H9 (cell line): Measurements from ENCODE around the gene CTCF. TPM values are rescaled to one million over a fixed set of nuclear protein-coding genes. Genes with fewer than 3 reads are reported as not detected.

Experiments used
- DNase-seq: peaks from one replicate; pipeline ENCODE4 v3.0.0-alpha.2; 2017
- H2AFZ ChIP-seq: one replicate; pipeline ENCODE4 v1.6.1; 2013; ENCODE audit warnings: mild to moderate bottlenecking, low read length, control low read depth, moderate library complexity
- H2AK5ac ChIP-seq: 2 replicates; pipeline ENCODE4 v1.6.1; 2013; ENCODE audit warnings: low read length, control low read depth, mixed read lengths; ENCODE audit not compliant: insufficient read length
- H2BK120ac ChIP-seq: one replicate; pipeline ENCODE4 v1.6.1; 2013; ENCODE audit warnings: low read depth, mild to moderate bottlenecking, low read length, control low read depth, inconsistent platforms; ENCODE audit not compliant: poor library complexity, severe bottlenecking
- H2BK12ac ChIP-seq: 2 replicates; pipeline ENCODE4 v1.6.1; 2013; ENCODE audit warnings: low read length, control low read depth, mixed read lengths, low read depth; ENCODE audit not compliant: insufficient read length
- H2BK15ac ChIP-seq: 2 replicates; pipeline ENCODE4 v1.6.1; 2013; ENCODE audit warnings: low read depth, low read length, control low read depth
- H2BK20ac ChIP-seq: one replicate; pipeline ENCODE4 v1.6.1; 2013; ENCODE audit warnings: low read depth, mild to moderate bottlenecking, low read length, control low read depth, inconsistent platforms; ENCODE audit not compliant: poor library complexity, severe bottlenecking
- H2BK5ac ChIP-seq: 2 replicates; pipeline ENCODE4 v1.6.1; 2013; ENCODE audit warnings: low read length, control low read depth, mixed read lengths; ENCODE audit not compliant: insufficient read length
- H3K14ac ChIP-seq: 2 replicates; pipeline ENCODE4 v1.6.1; 2013; ENCODE audit warnings: low read length, control low read depth; ENCODE audit not compliant: insufficient read depth
- H3K18ac ChIP-seq: 2 replicates; pipeline ENCODE4 v1.6.1; 2013; ENCODE audit warnings: low read depth, mild to moderate bottlenecking, mixed read lengths, low read length, control low read depth; ENCODE audit not compliant: insufficient read length
- H3K23ac ChIP-seq: 2 replicates; pipeline ENCODE4 v1.6.1; 2013; ENCODE audit warnings: low read length, control low read depth, mixed read lengths, low read depth; ENCODE audit not compliant: insufficient read length
- H3K23me2 ChIP-seq: 2 replicates; pipeline ENCODE4 v1.6.1; 2013; ENCODE audit warnings: low read depth, mild to moderate bottlenecking, mixed read lengths, low read length, control low read depth; ENCODE audit not compliant: insufficient read length, poor library complexity, severe bottlenecking
- H3K27ac ChIP-seq: 2 replicates; pipeline ENCODE4 v1.5.1; 2013; ENCODE audit warnings: low read length, control low read depth, mixed read lengths, low read depth; ENCODE audit not compliant: insufficient read length
- H3K27me3 ChIP-seq: 2 replicates; pipeline ENCODE4 v1.6.1; 2013; ENCODE audit warnings: low read length, control low read depth, inconsistent platforms; ENCODE audit not compliant: insufficient read depth
- H3K4ac ChIP-seq: 2 replicates; pipeline ENCODE4 v1.6.1; 2013; ENCODE audit warnings: low read depth, mild to moderate bottlenecking, control low read depth, inconsistent platforms, low read length, moderate library complexity
- H3K4me1 ChIP-seq: 2 replicates; pipeline ENCODE4 v1.6.1; 2013; ENCODE audit warnings: low read length, control low read depth, inconsistent platforms; ENCODE audit not compliant: insufficient read depth
- H3K4me2 ChIP-seq: 2 replicates; pipeline ENCODE4 v1.6.1; 2013; ENCODE audit warnings: low read length, control low read depth, mixed read lengths; ENCODE audit not compliant: insufficient read length, insufficient read depth
- H3K56ac ChIP-seq: 2 replicates; pipeline ENCODE4 v1.6.1; 2013; ENCODE audit warnings: low read depth, mild to moderate bottlenecking, mixed read lengths, low read length, control low read depth; ENCODE audit not compliant: insufficient read length
- H3K79me1 ChIP-seq: 2 replicates; pipeline ENCODE4 v1.6.1; 2013; ENCODE audit warnings: low read depth, mild to moderate bottlenecking, moderate library complexity, low read length, control low read depth, inconsistent platforms; ENCODE audit not compliant: insufficient read depth, poor library complexity, severe bottlenecking
- H3K79me2 ChIP-seq: 2 replicates; pipeline ENCODE4 v1.6.1; 2013; ENCODE audit warnings: low read length, control low read depth, inconsistent platforms; ENCODE audit not compliant: insufficient read depth
- H3K9ac ChIP-seq: 2 replicates; pipeline ENCODE4 v1.6.1; 2013; ENCODE audit warnings: low read length, control low read depth, mixed read lengths; ENCODE audit not compliant: insufficient read length; ENCODE audit errors: extremely low read depth
- H3K9me3 ChIP-seq: one replicate; pipeline ENCODE4 v1.6.1; 2013; ENCODE audit warnings: low read depth, low read length, inconsistent platforms; ENCODE audit not compliant: control insufficient read depth
- H3T11ph ChIP-seq: one replicate; pipeline ENCODE4 v1.6.1; 2013; ENCODE audit warnings: mild to moderate bottlenecking, low read length, control low read depth, inconsistent platforms
- H4K20me1 ChIP-seq: one replicate; pipeline ENCODE4 v1.6.1; 2013; ENCODE audit not compliant: control insufficient read depth, insufficient read length, insufficient read depth
- H4K5ac ChIP-seq: 2 replicates; pipeline ENCODE4 v1.6.1; 2013; ENCODE audit warnings: low read depth, mild to moderate bottlenecking, mixed read lengths, low read length, control low read depth; ENCODE audit not compliant: insufficient read length
- H4K8ac ChIP-seq: replicated peaks from 2 replicates; pipeline ENCODE4 v1.6.1; 2013; ENCODE audit warnings: low read length, control low read depth, mixed read lengths, low read depth; ENCODE audit not compliant: insufficient read length
- H4K91ac ChIP-seq: 2 replicates; pipeline ENCODE4 v1.6.1; 2013; ENCODE audit warnings: low read depth, mild to moderate bottlenecking, moderate library complexity, mixed read lengths, low read length, control low read depth; ENCODE audit not compliant: insufficient read length
- H3K27ac Mint-ChIP-seq, 3 experiments: 2 replicates in 2 of 3; 3 replicates in 1 of 3; pipeline ENCODE4 v1.8.0; 2020 to 2021; ENCODE audit warnings: mixed read lengths in 3 of 3, mild to moderate bottlenecking in 1 of 3, moderate library complexity in 1 of 3
- H3K27me3 Mint-ChIP-seq: 2 replicates; pipeline ENCODE4 v1.8.0; 2021; ENCODE audit warnings: low read depth, mild to moderate bottlenecking, moderate library complexity, mixed read lengths
- H3K36me3 Mint-ChIP-seq, 3 experiments: 2 replicates in 2 of 3; 3 replicates in 1 of 3; pipeline ENCODE4 v1.8.0; 2020 to 2021; ENCODE audit warnings: low read depth in 3 of 3, mixed read lengths in 3 of 3; ENCODE audit not compliant: insufficient read depth in 1 of 3
- H3K4me1 Mint-ChIP-seq, 2 experiments: 2 replicates each; pipeline ENCODE4 v1.8.0; 2020; ENCODE audit warnings: mixed read lengths in 2 of 2
- H3K4me3 Mint-ChIP-seq, 2 experiments: 2 replicates in 1 of 2; 3 replicates in 1 of 2; pipeline ENCODE4 v1.8.0; 2020 to 2021; ENCODE audit warnings: mild to moderate bottlenecking in 2 of 2, mixed read lengths in 2 of 2, moderate library complexity in 1 of 2
- H3K9me3 Mint-ChIP-seq, 2 experiments: 2 replicates in 1 of 2; 3 replicates in 1 of 2; pipeline ENCODE4 v1.8.0; 2020; ENCODE audit warnings: mild to moderate bottlenecking in 2 of 2, mixed read lengths in 2 of 2, moderate library complexity in 1 of 2
- CTCF ChIP-seq: fragments of 200-600 bp; sonication (generic); conservative IDR thresholded peaks from 3 replicates; pipeline ENCODE4 v1.8.0; 2021; ENCODE audit warnings: antibody characterized with exemption, mild to moderate bottlenecking
- WGBS: extraction: QIAGEN DNeasy Blood & Tissue Kit; methylation state at CpG from one replicate; pipeline ENCODE4 v1.1.7; 2013; ENCODE audit warnings: missing lambda C conversion rate, low lambda C conversion rate, mixed read lengths; ENCODE audit not compliant: insufficient read length; ENCODE audit errors: extremely low coverage; 5-methylcytosine and 5-hydroxymethylcytosine counted together
- total RNA-seq: library from RNA; stranded (reverse); gene quantifications from 2 replicates; pipeline ENCODE4 v1.2.1, GENCODE V29; 2021

Gene CTCF
- total RNA-seq, 1 experiment from 2014 or later: 87.3 TPM

GRCh38 chr16:67517155-67517445 is 45.2 kb upstream of the CTCF start:
- Mint-ChIP-seq H3K36me3 (no peaks in the 10 kb centered on the region), H3K4me1 (peaks cover 2 to 5% of the 10 kb centered on the region in 2 experiments; a peak in 2 of 4 replicates), H3K27ac (no peak overlapping the region), H3K9me3 (peaks cover 3 to 4% of the 10 kb centered on the region in 2 experiments; a peak in 4 of 5 replicates), H3K27me3 (peaks cover 61% of the 10 kb centered on the region), H3K4me3 (no peak overlapping the region)
- no CpG with 5 or more reads among the region's 3 CpGs for WGBS
- no peak for TF ChIP-seq CTCF
- Histone ChIP-seq H3K56ac (no peak overlapping the region), H3K14ac (no peak overlapping the region), H3K9me3 (no peaks in the 10 kb centered on the region), H3T11ph (no peak overlapping the region), H3K27ac (no peak overlapping the region), H3K79me1 (no peaks in the 10 kb centered on the region), H2BK15ac (no peak overlapping the region), H3K23ac (no peak overlapping the region), H3K23me2 (no peaks in the 10 kb centered on the region), H3K4me2 (no peak overlapping the region), H3K4me1 (no peaks in the 10 kb centered on the region), H4K91ac (no peak overlapping the region), H2AFZ (no peak overlapping the region), H3K79me2 (no peaks in the 10 kb centered on the region), H4K20me1 (no peaks in the 10 kb centered on the region), H3K18ac (no peak overlapping the region), H2AK5ac (no peak overlapping the region), H2BK12ac (no peak overlapping the region), H2BK20ac (no peak overlapping the region), H3K9ac (no peak overlapping the region), H4K8ac (no peak overlapping the region), H3K27me3 (no peaks in the 10 kb centered on the region; the same call in 1 of the 2 replicates), H3K4ac (no peak overlapping the region), H2BK120ac (no peak overlapping the region), H2BK5ac (no peak overlapping the region), H4K5ac (no peak overlapping the region)
- DNase-seq: no peak
